ENCODE measurements around the gene XIRP1. TPM values are rescaled to one million over a fixed set of nuclear protein-coding genes. Genes with fewer than 3 reads are reported as not detected.

XIRP1 gene
- total RNA-seq, 1 experiment from 2014 or later: not detected

- ATAC-seq: peak; percentile 78
- POLR2A ChIA-PET: interaction anchor here (0.6 kb wide), 1 partner anchor 1340 kb away, joined by 3 read pairs; no protein-coding TSS in a partner anchor
- H3K9me3 ChIP-seq (ENCODE audit: control insufficient read depth, insufficient read depth, low read depth, low read length): no peaks in the 10 kb centered on the region
- CTCF ChIA-PET: no interaction called here
- no peaks in the 10 kb centered on the region for H3K27me3 ChIP-seq (ENCODE audit: control insufficient read depth, insufficient read depth, low read length)
- H3K27ac ChIP-seq (ENCODE audit: low read length): peak overlapping the region; percentile 79
- H3K36me3 ChIP-seq (ENCODE audit: control insufficient read depth, insufficient read depth, low read length): no peaks in the 10 kb centered on the region; the same call in 1 of the 2 replicates
- H3K4me1 ChIP-seq (ENCODE audit: control insufficient read depth, insufficient read depth, low read length): peaks cover 53% of the 10 kb centered on the region
- BruUV-seq (replicated peaks): no TSS peak
- DNase-seq (ENCODE audit: low read depth, low spot score): peak; percentile 67
- in situ Hi-C loops (cut with HindIII; ENCODE audit: low pct_unique_long_range_greater_than_20kb, low sequenced_read_pairs): no loop called here
- intact Hi-C loops (cut with micrococcal nuclease; ENCODE audit: unreplicated experiment): no loop called here
- TF ChIP-seq CTCF (IDR thresholded peaks at IDR 0.05) (no peak), TCF7L2 (IDR thresholded peaks at IDR 0.05; ENCODE audit: low read depth, low read length) (no peak), POLR2AphosphoS5 (IDR thresholded peaks at IDR 0.05; ENCODE audit: low read depth, low read length) (no peak), SIN3A (IDR thresholded peaks at IDR 0.05; ENCODE audit: borderline replicate concordance, insufficient read depth, low read depth, low read length) (no peak)
- TF ChIP-seq, protein P1, sequence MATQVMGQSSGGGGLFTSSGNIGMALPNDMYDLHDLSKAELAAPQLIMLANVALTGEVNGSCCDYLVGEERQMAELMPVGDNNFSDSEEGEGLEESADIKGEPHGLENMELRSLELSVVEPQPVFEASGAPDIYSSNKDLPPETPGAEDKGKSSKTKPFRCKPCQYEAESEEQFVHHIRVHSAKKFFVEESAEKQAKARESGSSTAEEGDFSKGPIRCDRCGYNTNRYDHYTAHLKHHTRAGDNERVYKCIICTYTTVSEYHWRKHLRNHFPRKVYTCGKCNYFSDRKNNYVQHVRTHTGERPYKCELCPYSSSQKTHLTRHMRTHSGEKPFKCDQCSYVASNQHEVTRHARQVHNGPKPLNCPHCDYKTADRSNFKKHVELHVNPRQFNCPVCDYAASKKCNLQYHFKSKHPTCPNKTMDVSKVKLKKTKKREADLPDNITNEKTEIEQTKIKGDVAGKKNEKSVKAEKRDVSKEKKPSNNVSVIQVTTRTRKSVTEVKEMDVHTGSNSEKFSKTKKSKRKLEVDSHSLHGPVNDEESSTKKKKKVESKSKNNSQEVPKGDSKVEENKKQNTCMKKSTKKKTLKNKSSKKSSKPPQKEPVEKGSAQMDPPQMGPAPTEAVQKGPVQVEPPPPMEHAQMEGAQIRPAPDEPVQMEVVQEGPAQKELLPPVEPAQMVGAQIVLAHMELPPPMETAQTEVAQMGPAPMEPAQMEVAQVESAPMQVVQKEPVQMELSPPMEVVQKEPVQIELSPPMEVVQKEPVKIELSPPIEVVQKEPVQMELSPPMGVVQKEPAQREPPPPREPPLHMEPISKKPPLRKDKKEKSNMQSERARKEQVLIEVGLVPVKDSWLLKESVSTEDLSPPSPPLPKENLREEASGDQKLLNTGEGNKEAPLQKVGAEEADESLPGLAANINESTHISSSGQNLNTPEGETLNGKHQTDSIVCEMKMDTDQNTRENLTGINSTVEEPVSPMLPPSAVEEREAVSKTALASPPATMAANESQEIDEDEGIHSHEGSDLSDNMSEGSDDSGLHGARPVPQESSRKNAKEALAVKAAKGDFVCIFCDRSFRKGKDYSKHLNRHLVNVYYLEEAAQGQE (IDR thresholded peaks at IDR 0.05; ENCODE audit: insufficient read depth in 1 of 2, low read depth in 2 of 2, low read length in 1 of 2): no peak
- peak overlapping the region in 1 of 2 experiments; percentile 24; a peak in 1 of 4 replicates for H3K4me3 ChIP-seq (ENCODE audit: low read depth in 2 of 2, low read length in 2 of 2)
These were observed 45.5 kb downstream of the XIRP1 start for GRCh38 chr3:39146611-39147591.

GRCh38 chr3:39146083-39146501 is 46.3 kb downstream of the XIRP1 start:
- BruUV-seq (replicated peaks): no TSS peak
- no peak for TF ChIP-seq TCF7L2 (IDR thresholded peaks at IDR 0.05; ENCODE audit: low read depth, low read length)
- TF ChIP-seq, protein P1 (IDR thresholded peaks at IDR 0.05; ENCODE audit: insufficient read depth in 1 of 2, low read depth in 2 of 2, low read length in 1 of 2): no peak
- no peak for TF ChIP-seq CTCF (IDR thresholded peaks at IDR 0.05)
- TF ChIP-seq SIN3A (IDR thresholded peaks at IDR 0.05; ENCODE audit: borderline replicate concordance, insufficient read depth, low read depth, low read length): no peak
- no peak for TF ChIP-seq POLR2AphosphoS5 (IDR thresholded peaks at IDR 0.05; ENCODE audit: low read depth, low read length)
- no peak for DNase-seq (ENCODE audit: low read depth, low spot score)
- Histone ChIP-seq H3K27ac (ENCODE audit: low read length) (no peak overlapping the region), H3K4me1 (ENCODE audit: control insufficient read depth, insufficient read depth, low read length) (peaks cover 47% of the 10 kb centered on the region), H3K27me3 (ENCODE audit: control insufficient read depth, insufficient read depth, low read length) (no peaks in the 10 kb centered on the region), H3K4me3 (ENCODE audit: low read depth in 2 of 2, low read length in 2 of 2) (no peak overlapping the region), H3K9me3 (ENCODE audit: control insufficient read depth, insufficient read depth, low read depth, low read length) (no peaks in the 10 kb centered on the region), H3K36me3 (ENCODE audit: control insufficient read depth, insufficient read depth, low read length) (no peaks in the 10 kb centered on the region; the same call in 1 of the 2 replicates)
- POLR2A ChIA-PET: no interaction called here
- intact Hi-C loops (cut with micrococcal nuclease; ENCODE audit: unreplicated experiment) (no loop called here), in situ Hi-C loops (cut with HindIII; ENCODE audit: low pct_unique_long_range_greater_than_20kb, low sequenced_read_pairs) (no loop called here)
- CTCF ChIA-PET: interaction anchor here (1.2 kb wide), 1 partner anchor 20 kb away, joined by 3 read pairs; no protein-coding TSS in a partner anchor
- ATAC-seq: no peak

All from Panc1 (cell line).